ENCODE data around the gene PLPP1.

PLPP1 gene

DNA sequence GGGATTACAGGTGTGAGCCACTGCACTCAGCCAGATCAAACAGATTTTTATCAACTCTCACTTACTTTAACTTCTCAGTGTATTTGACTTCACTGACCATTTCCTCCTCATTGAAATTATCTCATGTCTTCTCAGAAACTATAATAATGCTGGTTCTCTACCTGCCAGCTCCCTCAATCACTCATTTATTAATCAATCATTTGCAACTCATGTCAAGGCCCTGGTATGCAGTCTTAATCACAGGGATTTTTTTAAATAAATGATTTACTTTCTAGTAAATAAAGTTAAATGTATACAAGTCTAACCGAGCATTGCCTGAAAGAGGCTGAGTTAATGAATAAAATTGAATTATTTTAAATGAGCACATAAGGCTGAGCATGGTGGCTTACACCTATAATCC lies 63.3 kb downstream of the PLPP1 start:
- intact Hi-C loops (cut with micrococcal nuclease), result no loop called here
- H3K4me3 Mint-ChIP-seq, result no peak overlapping the region
- H3K27me3 Mint-ChIP-seq, result peaks cover 2% of the 10 kb centered on the region
- H3K9me3 Mint-ChIP-seq, result no peaks in the 10 kb centered on the region
- no peaks in the 10 kb centered on the region for H3K36me3 Mint-ChIP-seq (ENCODE audit: low read depth)
- peaks cover 5% of the 10 kb centered on the region for H3K4me1 Mint-ChIP-seq (ENCODE audit: low read depth)
- H3K27ac Mint-ChIP-seq, result no peak overlapping the region

DNA sequence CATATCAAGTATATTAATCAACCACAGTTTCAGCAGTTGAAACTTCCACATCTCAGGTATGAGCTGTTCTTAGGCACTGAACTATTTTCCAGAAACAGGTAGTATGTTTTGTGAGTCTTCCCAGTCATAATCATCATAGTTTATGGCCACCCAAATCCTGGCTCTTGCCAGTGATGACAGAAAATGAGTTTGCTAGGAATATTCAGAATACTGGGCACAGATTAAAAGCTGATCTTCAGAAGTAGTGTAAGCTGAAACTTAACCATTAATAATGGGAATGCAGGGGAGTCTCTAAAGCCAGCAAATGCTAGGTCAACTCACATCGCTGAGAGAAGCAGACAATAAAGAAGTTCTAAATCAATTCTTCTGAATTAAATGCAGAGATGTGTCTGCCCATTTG lies 64.5 kb downstream of the PLPP1 start:
- Mint-ChIP-seq H3K27ac (no peak overlapping the region), H3K27me3 (no peaks in the 10 kb centered on the region), H3K4me1 (ENCODE audit: low read depth) (peaks cover 5% of the 10 kb centered on the region), H3K9me3 (no peaks in the 10 kb centered on the region), H3K36me3 (ENCODE audit: low read depth) (no peaks in the 10 kb centered on the region), H3K4me3 (no peak overlapping the region)
- intact Hi-C loops (cut with micrococcal nuclease), result no loop called here

DNA sequence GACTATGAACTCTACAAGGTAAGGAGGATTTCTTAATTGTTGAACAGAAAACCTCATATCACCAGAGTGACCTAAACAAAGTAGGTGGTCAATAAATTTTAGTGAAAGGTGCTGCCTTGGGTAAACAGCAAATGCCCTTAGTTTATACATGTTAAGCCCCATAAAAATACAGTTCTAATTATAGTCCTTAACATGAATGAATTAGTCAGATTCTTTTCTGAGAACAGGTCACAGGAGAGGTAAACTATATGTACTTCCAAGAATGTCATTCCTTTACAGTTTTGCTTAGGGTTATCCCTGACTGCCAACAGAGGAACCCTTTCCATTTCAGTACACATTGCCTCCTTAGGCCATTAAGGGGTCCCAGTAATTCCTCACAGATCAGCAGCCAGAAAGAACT lies 64.9 kb downstream of the PLPP1 start:
- Mint-ChIP-seq H3K4me3 (no peak overlapping the region), H3K4me1 (ENCODE audit: low read depth) (peaks cover 5% of the 10 kb centered on the region), H3K36me3 (ENCODE audit: low read depth) (no peaks in the 10 kb centered on the region), H3K27me3 (no peaks in the 10 kb centered on the region), H3K9me3 (no peaks in the 10 kb centered on the region), H3K27ac (no peak overlapping the region)
- intact Hi-C loops (cut with micrococcal nuclease), result no loop called here

DNA sequence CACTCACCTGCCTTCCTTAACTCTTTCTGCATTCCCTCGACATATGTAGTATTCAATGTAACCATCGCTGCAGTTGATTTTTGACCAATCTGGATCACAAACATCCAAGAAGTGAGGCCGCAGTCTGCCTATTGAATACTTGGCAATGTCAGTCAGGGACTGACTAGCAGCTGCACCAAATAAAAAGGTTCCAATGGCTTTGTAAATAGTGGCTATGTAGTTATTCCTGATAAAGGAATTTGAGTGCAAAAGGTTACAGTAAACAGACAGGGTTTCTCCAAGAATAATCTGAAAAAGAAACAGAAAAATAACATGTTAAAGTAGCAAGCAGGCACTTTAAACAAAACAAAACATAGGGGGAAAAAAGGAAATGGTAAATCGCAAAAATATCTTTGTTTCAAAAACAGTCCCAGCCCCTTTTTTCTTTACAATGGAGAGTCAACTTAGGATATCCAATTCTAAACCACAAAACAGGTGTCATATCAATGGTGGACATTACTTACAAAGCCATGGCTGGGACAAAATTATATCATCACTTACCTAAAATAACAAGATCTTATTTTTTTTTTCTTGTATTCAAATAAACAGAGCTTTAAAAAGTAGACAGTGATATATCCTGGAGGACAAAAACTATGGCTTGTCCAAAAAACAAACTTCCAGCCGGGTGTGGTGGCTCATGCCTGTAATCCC lies 66.8 kb downstream of the PLPP1 start:
- intact Hi-C loops (cut with micrococcal nuclease), result no loop called here
- H3K27me3 Mint-ChIP-seq, result no peaks in the 10 kb centered on the region
- no peak overlapping the region for H3K4me3 Mint-ChIP-seq
- H3K36me3 Mint-ChIP-seq (ENCODE audit: low read depth), result no peaks in the 10 kb centered on the region
- H3K9me3 Mint-ChIP-seq, result no peaks in the 10 kb centered on the region
- no peak overlapping the region for H3K27ac Mint-ChIP-seq
- H3K4me1 Mint-ChIP-seq (ENCODE audit: low read depth), result peaks cover 5% of the 10 kb centered on the region

DNA sequence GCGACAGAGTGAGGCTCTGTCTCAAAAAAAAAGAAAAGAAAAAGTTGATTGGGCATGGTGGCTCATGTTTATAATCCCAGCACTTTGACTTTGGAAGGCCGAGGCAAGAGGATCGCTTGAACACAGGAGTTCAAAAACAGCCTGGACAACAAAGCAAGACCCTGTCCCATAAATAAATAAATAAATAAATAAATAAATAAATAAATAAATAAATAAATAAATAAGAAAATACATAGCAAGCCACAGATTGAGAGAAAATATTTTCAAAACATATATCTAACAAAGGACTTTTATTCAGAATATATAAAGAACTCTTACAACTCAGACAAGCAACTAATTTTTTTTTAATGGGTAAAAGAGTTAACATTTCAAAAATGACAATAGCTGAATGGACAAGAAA lies 71.2 kb downstream of the PLPP1 start:
- intact Hi-C loops (cut with micrococcal nuclease), result no loop called here
- Mint-ChIP-seq H3K4me3 (no peak overlapping the region), H3K9me3 (no peaks in the 10 kb centered on the region), H3K36me3 (ENCODE audit: low read depth) (no peaks in the 10 kb centered on the region), H3K27ac (no peak overlapping the region), H3K27me3 (no peaks in the 10 kb centered on the region), H3K4me1 (ENCODE audit: low read depth) (no peaks in the 10 kb centered on the region)

DNA sequence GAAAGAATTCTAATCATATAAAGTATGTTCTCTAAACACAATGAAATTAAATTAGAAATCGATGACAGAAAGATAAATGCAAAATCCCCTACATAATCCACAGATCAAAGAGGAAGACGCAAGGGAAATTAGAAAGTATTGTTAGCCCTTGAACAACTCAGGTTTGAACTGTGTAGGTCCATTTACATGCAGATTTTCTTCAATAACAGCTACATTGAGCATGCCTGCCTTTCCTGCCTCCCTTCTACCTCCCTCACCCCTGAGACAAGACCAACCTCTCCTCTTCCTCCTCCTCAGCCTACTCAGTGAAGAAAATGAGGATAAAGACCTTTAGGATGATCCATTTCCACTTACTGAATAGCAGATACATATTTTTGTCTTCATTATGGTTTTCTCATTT lies 75.2 kb downstream of the PLPP1 start:
- intact Hi-C loops (cut with micrococcal nuclease), result no loop called here

DNA sequence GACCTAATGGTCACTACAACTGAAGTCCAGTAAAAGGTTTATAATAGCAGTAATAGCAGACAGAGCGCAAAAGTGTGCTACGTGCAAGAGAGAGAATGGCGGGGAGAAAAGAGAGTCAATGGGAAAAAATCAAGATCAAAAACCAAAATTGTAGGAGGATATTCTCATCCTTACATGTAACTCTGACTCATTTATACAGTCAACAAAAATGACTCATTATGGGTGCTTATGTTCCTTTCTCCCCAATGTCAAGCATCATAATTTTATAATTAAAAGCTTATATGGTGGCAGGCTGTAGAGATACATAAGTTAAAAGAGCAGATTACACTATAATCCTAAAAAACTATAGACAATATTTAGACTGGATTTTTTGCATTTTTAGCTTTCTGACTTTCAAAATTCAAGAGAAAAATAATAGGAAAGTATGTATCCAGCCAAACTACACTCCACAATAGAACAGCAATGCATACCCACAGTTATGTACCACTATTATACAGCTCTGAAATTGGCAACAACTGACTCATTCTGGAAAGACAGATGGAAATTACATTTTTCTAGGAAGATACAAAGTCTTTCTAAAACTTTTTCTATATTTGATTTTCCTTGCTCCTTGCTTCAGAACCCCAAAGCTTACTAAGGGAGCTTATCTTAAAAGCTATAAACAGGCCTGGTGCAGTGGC lies 78.4 kb downstream of the PLPP1 start:
- Mint-ChIP-seq H3K4me1 (ENCODE audit: low read depth) (no peaks in the 10 kb centered on the region), H3K36me3 (ENCODE audit: low read depth) (no peaks in the 10 kb centered on the region), H3K27me3 (no peaks in the 10 kb centered on the region), H3K9me3 (no peaks in the 10 kb centered on the region), H3K27ac (no peak overlapping the region), H3K4me3 (no peak overlapping the region)
- intact Hi-C loops (cut with micrococcal nuclease), result no loop called here

More for the DNA sequence above, 75.2 kb downstream of the PLPP1 start:
- H3K4me3 Mint-ChIP-seq, result no peak overlapping the region
- no peaks in the 10 kb centered on the region for H3K36me3 Mint-ChIP-seq (ENCODE audit: low read depth)
- no peak overlapping the region for H3K27ac Mint-ChIP-seq
- no peaks in the 10 kb centered on the region for H3K9me3 Mint-ChIP-seq
- no peaks in the 10 kb centered on the region for H3K27me3 Mint-ChIP-seq
- H3K4me1 Mint-ChIP-seq (ENCODE audit: low read depth), result no peaks in the 10 kb centered on the region

DNA sequence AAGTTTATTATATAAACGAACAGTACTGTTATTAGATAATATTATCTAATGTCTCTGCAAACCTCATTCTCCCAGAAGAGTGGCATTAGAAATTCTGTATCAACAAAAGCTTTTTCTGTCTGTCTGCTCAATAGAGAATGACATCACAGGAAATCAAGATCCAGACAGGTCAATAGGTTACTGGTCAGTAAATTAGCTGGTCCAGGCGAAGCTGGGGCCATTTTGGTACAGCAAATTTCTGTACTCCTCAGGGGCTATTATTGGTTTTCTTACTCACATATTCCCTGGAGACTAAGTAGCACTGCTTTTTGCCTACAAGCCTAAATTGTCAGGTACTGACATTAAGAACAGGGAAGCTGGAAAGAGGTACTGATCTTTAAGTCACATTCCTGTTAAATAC lies 80.5 kb downstream of the PLPP1 start:
- Mint-ChIP-seq H3K27me3 (no peaks in the 10 kb centered on the region), H3K4me1 (ENCODE audit: low read depth) (no peaks in the 10 kb centered on the region), H3K9me3 (no peaks in the 10 kb centered on the region), H3K36me3 (ENCODE audit: low read depth) (no peaks in the 10 kb centered on the region), H3K27ac (no peak overlapping the region), H3K4me3 (no peak overlapping the region)
- intact Hi-C loops (cut with micrococcal nuclease), result no loop called here

DNA sequence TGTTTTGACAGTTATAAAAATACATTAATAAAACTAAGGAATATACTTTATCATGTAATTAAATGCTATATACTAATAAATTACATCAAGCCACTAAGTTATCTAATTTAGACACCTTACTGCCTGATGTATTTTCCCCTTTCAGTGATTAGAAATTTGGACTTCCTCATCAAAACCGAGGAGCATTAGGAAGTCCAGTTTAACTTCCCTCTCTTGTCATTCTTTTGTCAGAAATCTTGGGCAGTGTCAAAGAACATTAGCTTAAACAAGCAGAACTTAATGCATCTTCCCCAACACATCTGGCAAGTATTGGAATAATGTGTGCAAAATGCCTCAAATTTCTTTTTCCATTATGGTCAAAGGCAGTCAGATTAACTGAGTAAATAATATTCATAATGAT lies 81.6 kb downstream of the PLPP1 start:
- no peaks in the 10 kb centered on the region for H3K4me1 Mint-ChIP-seq (ENCODE audit: low read depth)
- no peaks in the 10 kb centered on the region for H3K36me3 Mint-ChIP-seq (ENCODE audit: low read depth)
- no peak overlapping the region for H3K27ac Mint-ChIP-seq
- no peak overlapping the region for H3K4me3 Mint-ChIP-seq
- peaks cover 1% of the 10 kb centered on the region for H3K27me3 Mint-ChIP-seq
- intact Hi-C loops (cut with micrococcal nuclease), result no loop called here
- no peaks in the 10 kb centered on the region for H3K9me3 Mint-ChIP-seq

DNA sequence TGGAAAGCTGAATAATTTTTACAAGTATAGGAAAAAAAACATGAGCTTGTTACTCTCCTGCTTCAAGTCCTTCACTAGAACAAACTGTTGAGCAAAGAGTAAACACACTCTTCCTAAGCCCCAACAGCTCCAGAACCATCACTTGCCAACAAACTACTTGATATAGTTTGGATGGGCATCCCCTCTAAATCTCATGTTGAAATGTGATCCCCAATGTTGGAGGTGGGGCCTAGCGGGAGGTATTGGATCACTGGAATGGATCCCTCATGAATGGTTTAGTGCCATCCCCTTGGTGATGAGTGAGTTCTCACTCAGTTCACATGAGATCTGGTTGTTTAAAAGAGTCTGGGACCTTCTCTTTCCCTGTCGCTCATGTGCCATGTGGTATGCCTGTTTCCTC lies 82.8 kb downstream of the PLPP1 start:
- no peaks in the 10 kb centered on the region for H3K4me1 Mint-ChIP-seq (ENCODE audit: low read depth)
- intact Hi-C loops (cut with micrococcal nuclease), result no loop called here
- no peaks in the 10 kb centered on the region for H3K36me3 Mint-ChIP-seq (ENCODE audit: low read depth)
- H3K4me3 Mint-ChIP-seq, result no peak overlapping the region
- peaks cover 1% of the 10 kb centered on the region for H3K27me3 Mint-ChIP-seq
- H3K27ac Mint-ChIP-seq, result no peak overlapping the region
- no peaks in the 10 kb centered on the region for H3K9me3 Mint-ChIP-seq

DNA sequence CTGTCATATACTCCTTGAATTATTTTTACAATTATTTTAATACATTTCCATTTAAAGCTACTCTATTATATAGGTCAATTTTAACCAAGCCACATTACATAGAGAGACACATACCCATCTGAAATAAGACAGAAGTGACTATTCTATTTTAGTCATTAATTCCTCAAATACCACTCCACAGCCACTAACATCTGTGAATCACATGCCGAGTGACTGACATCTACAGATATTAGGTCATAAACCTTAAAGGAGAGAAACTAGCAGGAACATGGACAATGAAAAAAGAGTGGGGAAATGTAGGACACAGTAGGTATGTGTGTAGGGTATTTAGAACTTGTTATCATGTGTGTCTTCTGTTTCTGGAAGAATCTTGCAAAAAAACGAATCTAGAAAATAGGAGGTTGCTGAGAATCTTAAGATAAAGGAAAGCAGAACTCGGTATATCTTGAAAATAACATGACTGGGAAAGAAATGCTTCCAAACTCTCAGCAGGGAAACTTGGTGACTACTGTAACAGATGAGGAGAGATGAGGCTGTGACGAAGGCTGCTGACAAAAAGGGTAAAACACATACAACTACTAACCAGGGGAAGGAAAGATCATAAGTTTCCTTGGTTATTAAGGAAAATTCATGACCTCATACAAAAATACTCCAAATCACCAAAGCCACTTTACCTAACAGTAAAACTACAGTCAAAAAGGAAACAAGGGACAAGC lies 84.6 kb downstream of the PLPP1 start:
- Mint-ChIP-seq H3K4me1 (ENCODE audit: low read depth) (no peaks in the 10 kb centered on the region), H3K27me3 (peaks cover 1% of the 10 kb centered on the region), H3K36me3 (ENCODE audit: low read depth) (no peaks in the 10 kb centered on the region), H3K9me3 (no peaks in the 10 kb centered on the region), H3K4me3 (no peak overlapping the region), H3K27ac (no peak overlapping the region)
- intact Hi-C loops (cut with micrococcal nuclease), result no loop called here

DNA sequence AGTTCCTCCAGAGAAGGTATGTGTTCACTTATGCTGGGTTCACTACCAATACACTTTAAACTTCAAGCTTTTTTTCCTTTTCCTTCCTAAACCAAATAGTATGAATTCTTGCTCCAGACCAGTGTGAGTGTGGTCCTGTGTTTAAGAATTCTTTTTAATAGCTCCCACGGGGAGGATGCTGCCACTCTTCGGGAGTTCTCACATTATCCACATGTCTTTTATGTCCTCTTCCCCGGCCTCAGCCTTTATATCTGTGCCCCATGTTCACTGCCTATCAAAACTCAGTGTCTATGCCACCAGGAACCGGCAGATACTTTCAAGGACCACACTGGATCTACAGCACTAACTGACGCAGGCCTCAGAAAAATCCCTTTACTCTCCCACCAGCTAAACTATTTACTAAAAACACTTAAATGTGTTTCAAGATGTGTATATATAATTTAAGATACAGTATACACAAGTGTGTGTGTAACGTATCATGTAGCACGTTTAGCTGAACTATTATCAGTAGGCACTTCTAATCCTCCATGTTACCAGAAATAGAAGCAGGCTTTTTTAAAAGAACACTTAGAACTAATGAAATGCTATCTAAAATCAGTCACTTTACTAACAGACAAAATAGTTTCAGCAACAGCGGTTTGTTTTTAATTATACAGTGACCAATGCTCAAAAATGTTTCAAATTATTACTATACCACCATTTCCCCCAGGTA lies 88.0 kb downstream of the PLPP1 start:
- no peak overlapping the region for H3K27ac Mint-ChIP-seq
- intact Hi-C loops (cut with micrococcal nuclease), result no loop called here
- no peak overlapping the region for H3K4me3 Mint-ChIP-seq
- no peaks in the 10 kb centered on the region for H3K9me3 Mint-ChIP-seq
- H3K36me3 Mint-ChIP-seq (ENCODE audit: low read depth), result no peaks in the 10 kb centered on the region
- H3K4me1 Mint-ChIP-seq (ENCODE audit: low read depth), result no peaks in the 10 kb centered on the region
- H3K27me3 Mint-ChIP-seq, result peaks cover 1% of the 10 kb centered on the region

DNA sequence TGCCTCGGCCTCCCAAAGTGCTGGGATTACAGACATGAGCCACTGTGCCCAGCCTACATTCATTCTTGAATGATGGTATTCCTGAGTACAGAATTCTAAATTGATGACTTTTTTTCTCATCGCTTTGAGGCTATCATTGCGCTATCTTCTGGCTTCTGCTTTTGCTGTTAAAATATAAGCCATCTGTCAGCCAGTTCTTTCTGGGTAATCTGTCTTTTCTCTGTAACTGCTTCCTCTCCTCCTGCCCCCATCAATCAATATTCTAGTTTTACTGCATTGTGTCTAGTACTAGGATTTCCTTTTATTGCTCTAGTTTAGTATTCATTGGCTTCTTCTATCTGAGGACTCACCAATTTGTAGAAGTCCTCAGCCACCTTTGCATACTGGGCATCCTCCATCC lies 89.0 kb downstream of the PLPP1 start:
- H3K4me1 Mint-ChIP-seq (ENCODE audit: low read depth), result no peaks in the 10 kb centered on the region
- intact Hi-C loops (cut with micrococcal nuclease), result no loop called here
- no peak overlapping the region for H3K4me3 Mint-ChIP-seq
- H3K27me3 Mint-ChIP-seq, result peaks cover 1% of the 10 kb centered on the region
- no peak overlapping the region for H3K27ac Mint-ChIP-seq
- no peaks in the 10 kb centered on the region for H3K9me3 Mint-ChIP-seq
- H3K36me3 Mint-ChIP-seq (ENCODE audit: low read depth), result no peaks in the 10 kb centered on the region

DNA sequence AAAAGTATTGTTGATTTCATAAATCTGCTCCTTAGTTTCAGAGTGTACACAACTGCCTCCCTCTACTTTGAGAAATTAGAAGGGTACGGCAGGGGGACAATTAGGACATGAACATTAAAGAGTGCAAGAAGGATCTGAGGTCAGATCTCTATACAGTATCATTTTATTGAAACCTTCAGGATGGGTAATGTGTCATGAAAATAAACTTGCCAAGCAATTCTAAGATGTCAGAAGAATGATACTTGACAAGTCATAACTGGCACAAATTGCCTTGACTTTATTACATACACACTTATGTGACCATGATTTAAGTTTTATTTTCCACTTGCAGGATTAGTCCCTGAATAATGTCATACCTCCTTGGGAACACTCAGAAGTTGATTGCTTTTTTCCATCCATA lies 92.8 kb downstream of the PLPP1 start:
- Mint-ChIP-seq H3K9me3 (no peaks in the 10 kb centered on the region), H3K27ac (no peak overlapping the region), H3K4me1 (ENCODE audit: low read depth) (peaks cover 8% of the 10 kb centered on the region), H3K36me3 (ENCODE audit: low read depth) (no peaks in the 10 kb centered on the region), H3K27me3 (no peaks in the 10 kb centered on the region), H3K4me3 (no peak overlapping the region)
- intact Hi-C loops (cut with micrococcal nuclease), result no loop called here

All from dendritic cell treated with granulocyte-macrophage colony-stimulating factor and Interleukin-4, amounts not matched to agents 40 ng/mL and 50 ng/mL, for 4 days (primary cell).